Endometrial microvascular endothelial cells (primary cell): ENCODE data around the gene MATN4. TPM values are rescaled to one million over a fixed set of nuclear protein-coding genes. Genes with fewer than 3 reads are reported as not detected.
"Not testable (repeated sequence)": the region's sequence is repeated elsewhere in the genome, so short reads cannot be mapped to it uniquely, and the experiment has no call there.

ENCODE experiments used
- in situ Hi-C: cut with HindIII; loops from 2 replicates; pipeline ENCODE4 v1.10.0; 2017; ENCODE audit warnings: low sequenced_read_pairs, low pct_unique_long_range_greater_than_20kb; ENCODE audit errors: inconsistent ontology term
- total RNA-seq: library from RNA; depleted of rRNA; stranded (reverse); fragments of >200 nt; gene quantifications from one replicate; pipeline ENCODE4 v1.2.3, GENCODE V29; 2015; ENCODE audit errors: inconsistent ontology term

Gene MATN4
- not detected for total RNA-seq

- in situ Hi-C loops: no loop called here
These were observed at the start of gene MATN4 for GRCh38 chr20:45308117-45308778. TSS of gene MATN4 (minus strand) at chr20:45308299. CDS start at chr20:45305582, 2,717 bp downstream.

- in situ Hi-C loops: no loop called here
These were observed 47.3 kb upstream of the MATN4 start for GRCh38 chr20:45355209-45356084.

GRCh38 chr20:45354423-45355208 lies 46.5 kb upstream of the MATN4 start:
- in situ Hi-C loops: no loop called here

GRCh38 chr20:45353746-45354145 lies 45.6 kb upstream of the MATN4 start:
- in situ Hi-C loops: no loop called here

DNA sequence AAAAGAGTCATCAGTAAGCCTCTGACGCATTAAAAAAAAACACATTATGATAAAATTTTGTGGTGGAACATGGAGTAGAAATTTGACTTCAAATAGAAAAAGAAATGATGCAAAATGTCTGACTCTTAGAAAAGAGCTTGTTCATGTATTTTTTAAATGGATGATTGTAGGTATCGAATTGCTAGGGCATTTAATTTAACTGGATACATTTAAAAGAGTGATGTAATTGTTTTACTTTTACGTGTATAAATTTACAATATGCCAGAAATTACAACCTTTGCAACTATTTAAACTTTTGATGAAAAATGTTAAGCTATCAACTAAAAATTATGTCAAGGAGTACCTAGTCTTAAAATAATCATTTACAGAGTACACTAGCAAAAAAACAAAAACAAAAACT lies 44.6 kb upstream of the MATN4 start:
- in situ Hi-C loops: no loop called here

DNA sequence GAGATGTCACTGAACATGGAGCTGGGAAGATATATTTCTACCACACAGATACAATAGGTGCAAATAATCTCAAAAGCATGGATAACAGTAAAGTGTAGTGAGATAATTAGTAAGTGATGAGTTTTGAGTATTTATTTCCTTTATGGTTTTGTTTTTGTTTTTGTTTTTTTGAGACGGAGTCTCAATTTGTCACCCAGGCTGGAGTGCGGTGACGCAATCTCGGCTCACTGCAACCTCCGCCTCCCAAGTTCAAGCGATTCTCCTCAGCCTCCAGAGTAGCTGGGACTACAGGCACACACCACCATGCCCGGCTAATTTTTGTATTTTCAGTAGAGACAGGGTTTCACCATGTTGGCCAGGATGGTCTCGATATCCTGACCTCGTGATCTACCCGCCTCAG lies 42.7 kb upstream of the MATN4 start:
- in situ Hi-C loops: not testable (repeated sequence)

- in situ Hi-C loops: no loop called here
These were observed 42.1 kb upstream of the MATN4 start for GRCh38 chr20:45350217-45350616.

GRCh38 chr20:45347936-45348778 lies 40.1 kb upstream of the MATN4 start, which contains the start of gene SDC4:
TSS of gene SDC4 (minus strand) at chr20:45348424. CDS start at chr20:45348384, 40 bp downstream.
- in situ Hi-C loops: no loop called here

- in situ Hi-C loops: no loop called here
These were observed 39.3 kb upstream of the MATN4 start for GRCh38 chr20:45347297-45347935.

GRCh38 chr20:45346851-45347250 lies 38.8 kb upstream of the MATN4 start:
- in situ Hi-C loops: no loop called here

DNA sequence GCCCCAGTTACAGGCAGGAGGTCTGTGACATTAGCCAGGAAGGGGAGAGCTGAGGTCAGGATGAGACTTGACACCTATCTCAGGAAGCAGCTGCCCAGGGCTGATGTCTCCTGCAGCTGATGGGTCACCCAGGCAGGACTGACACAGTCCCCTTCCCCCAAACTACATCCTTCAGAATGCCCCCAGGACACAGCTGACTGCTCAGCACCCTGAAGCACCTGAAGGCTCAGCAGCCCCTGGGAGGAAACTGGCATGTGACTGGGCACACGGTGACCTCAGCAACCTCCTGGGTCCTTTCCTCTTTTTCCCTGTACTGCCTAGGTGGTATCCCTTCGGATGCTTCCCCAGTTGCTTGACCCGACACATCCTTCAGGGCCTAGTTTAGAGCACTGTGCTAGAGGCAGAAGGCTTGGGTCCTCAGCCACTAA lies 38.2 kb upstream of the MATN4 start:
- in situ Hi-C loops: no loop called here

- in situ Hi-C loops: no loop called here
These were observed 37.2 kb upstream of the MATN4 start for GRCh38 chr20:45345104-45345936.

GRCh38 chr20:45344168-45344860 lies 36.2 kb upstream of the MATN4 start:
- in situ Hi-C loops: no loop called here

DNA sequence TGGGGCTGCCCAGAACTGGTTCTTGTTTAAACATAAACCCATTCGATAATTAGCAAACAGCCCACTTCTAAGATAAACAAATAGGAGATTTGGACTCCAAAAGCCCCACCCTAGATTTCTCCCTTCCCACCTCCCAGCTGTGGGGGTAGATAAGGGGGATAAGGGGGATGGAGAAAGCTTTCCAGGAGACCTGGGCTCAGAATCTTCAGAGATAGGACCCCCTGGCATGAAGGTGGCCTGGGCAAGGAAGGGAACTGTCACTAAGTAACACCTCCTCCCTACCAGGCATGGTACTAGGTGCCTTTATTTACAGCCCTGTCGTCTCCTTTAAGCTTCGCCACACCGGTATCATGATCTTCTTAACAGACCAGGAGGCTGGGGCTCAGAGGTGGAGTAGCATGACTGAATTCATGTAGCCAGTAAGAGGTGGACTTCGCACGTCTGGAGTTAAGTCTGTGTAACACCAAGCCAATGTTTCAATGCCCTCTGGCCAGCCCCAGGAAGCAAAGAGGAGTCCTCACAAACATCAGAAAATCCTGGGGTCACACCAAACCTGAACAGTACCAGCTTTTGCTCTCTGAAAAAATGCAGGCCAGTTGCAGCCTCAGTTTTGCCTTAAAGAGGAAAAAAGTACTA lies 35.6 kb upstream of the MATN4 start:
- in situ Hi-C loops: no loop called here

GRCh38 chr20:45342855-45343531 lies 34.9 kb upstream of the MATN4 start:
- in situ Hi-C loops: no loop called here
